Osteoblast (primary cell): ENCODE results near the gene THPO. TPM values are rescaled to one million over a fixed set of nuclear protein-coding genes. Genes with fewer than 3 reads are reported as not detected.

Experiments used
- DNase-seq: peaks from one replicate; pipeline ENCODE4 v3.0.0; 2011; ENCODE audit warnings: low spot score, mixed read lengths; ENCODE audit not compliant: insufficient read length; ENCODE audit errors: missing footprints
- H2AFZ ChIP-seq: 2 replicates; pipeline ENCODE4 v1.6.0; 2011; ENCODE audit warnings: mild to moderate bottlenecking, low read length
- H3K27ac ChIP-seq: 2 replicates; pipeline ENCODE4 v1.5.1; 2011; ENCODE audit warnings: mild to moderate bottlenecking, low read depth, low read length, moderate library complexity
- H3K27me3 ChIP-seq: 2 replicates; pipeline ENCODE4 v1.6.0; 2012; ENCODE audit warnings: mild to moderate bottlenecking, control low read depth, inconsistent platforms, low read length, moderate library complexity; ENCODE audit not compliant: insufficient read depth
- H3K36me3 ChIP-seq: 2 replicates; pipeline ENCODE4 v1.5.1; 2011; ENCODE audit warnings: mild to moderate bottlenecking, low read length, control low read depth, moderate library complexity; ENCODE audit not compliant: insufficient read depth
- H3K4me1 ChIP-seq: 2 replicates; pipeline ENCODE4 v1.5.1; 2011; ENCODE audit warnings: mild to moderate bottlenecking, low read length, control low read depth, moderate library complexity; ENCODE audit not compliant: insufficient read depth
- H3K4me2 ChIP-seq: 2 replicates; pipeline ENCODE4 v1.6.0; 2011; ENCODE audit warnings: mild to moderate bottlenecking, low read length; ENCODE audit not compliant: insufficient read depth
- H3K4me3 ChIP-seq: fragments of 200-600 bp; sonication (generic); 3 replicates; pipeline ENCODE4 v1.5.1; 2012; ENCODE audit warnings: mild to moderate bottlenecking, low read length, inconsistent platforms; ENCODE audit not compliant: insufficient read depth
- H3K79me2 ChIP-seq: 2 replicates; pipeline ENCODE4 v1.6.0; 2012; ENCODE audit warnings: mild to moderate bottlenecking, low read length, control low read depth, inconsistent platforms; ENCODE audit not compliant: insufficient read depth
- H3K9me3 ChIP-seq: 2 replicates; pipeline ENCODE4 v1.5.1; 2011; ENCODE audit warnings: low read depth, low read length, control low read depth
- H4K20me1 ChIP-seq: 2 replicates; pipeline ENCODE4 v1.6.0; 2012; ENCODE audit warnings: mild to moderate bottlenecking, low read length, control low read depth; ENCODE audit not compliant: insufficient read depth
- total RNA-seq: library from RNA; depleted of rRNA; stranded (reverse); fragments of >200 nt; gene quantifications from 2 replicates; pipeline ENCODE4 v1.2.3, GENCODE V29; 2012
- TF ChIP-seq, protein P1 (sequence below): IDR thresholded peaks from 2 replicates; pipeline ENCODE4 v1.5.1; 2011; ENCODE audit warnings: mild to moderate bottlenecking, low read depth, low read length, moderate library complexity; ENCODE audit errors: extremely low read depth

The THPO gene
- total RNA-seq, 1 donor: not detected

DNA sequence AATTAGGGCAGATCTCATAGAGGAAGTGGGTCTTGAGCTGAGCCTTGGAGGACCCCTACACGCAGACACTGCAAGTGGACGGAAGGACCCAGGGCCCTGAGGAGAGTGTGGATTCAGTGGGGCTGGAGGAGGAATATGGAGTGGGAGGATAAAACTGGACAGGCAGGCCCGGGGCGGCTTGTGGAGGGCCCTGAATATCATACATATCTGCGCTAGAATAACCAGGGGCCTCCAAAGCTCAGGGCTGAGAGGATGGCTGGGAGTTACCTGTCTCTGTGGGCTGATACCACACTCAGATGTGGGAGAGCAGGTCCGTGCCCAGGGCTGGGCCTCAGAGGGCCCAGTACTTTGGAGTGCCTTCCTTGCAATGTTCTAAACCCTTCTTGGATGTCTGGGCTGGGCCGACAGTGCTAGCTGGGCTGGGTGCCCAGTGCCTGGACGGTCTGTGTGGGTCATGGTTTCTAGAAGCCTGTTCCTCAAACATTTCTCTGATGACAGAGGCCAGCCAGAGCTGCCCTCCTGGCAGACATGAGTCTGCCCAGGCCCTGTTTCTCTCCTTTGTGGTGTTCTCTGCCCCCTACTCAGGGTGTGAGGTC, 31.4 kb upstream of the THPO start:
- H3K27me3 ChIP-seq: peaks cover 7% of the 10 kb centered on the region
- no peaks in the 10 kb centered on the region for H3K36me3 ChIP-seq
- no peak overlapping the region for H2AFZ ChIP-seq
- H3K9me3 ChIP-seq: peaks cover 4% of the 10 kb centered on the region
- DNase-seq: no peak
- H3K27ac ChIP-seq: no peak overlapping the region
- H3K4me2 ChIP-seq: no peak overlapping the region
- no peak overlapping the region for H3K4me3 ChIP-seq
- no peaks in the 10 kb centered on the region for H4K20me1 ChIP-seq
- TF ChIP-seq, protein P1, sequence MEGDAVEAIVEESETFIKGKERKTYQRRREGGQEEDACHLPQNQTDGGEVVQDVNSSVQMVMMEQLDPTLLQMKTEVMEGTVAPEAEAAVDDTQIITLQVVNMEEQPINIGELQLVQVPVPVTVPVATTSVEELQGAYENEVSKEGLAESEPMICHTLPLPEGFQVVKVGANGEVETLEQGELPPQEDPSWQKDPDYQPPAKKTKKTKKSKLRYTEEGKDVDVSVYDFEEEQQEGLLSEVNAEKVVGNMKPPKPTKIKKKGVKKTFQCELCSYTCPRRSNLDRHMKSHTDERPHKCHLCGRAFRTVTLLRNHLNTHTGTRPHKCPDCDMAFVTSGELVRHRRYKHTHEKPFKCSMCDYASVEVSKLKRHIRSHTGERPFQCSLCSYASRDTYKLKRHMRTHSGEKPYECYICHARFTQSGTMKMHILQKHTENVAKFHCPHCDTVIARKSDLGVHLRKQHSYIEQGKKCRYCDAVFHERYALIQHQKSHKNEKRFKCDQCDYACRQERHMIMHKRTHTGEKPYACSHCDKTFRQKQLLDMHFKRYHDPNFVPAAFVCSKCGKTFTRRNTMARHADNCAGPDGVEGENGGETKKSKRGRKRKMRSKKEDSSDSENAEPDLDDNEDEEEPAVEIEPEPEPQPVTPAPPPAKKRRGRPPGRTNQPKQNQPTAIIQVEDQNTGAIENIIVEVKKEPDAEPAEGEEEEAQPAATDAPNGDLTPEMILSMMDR: no peak
- no peaks in the 10 kb centered on the region for H3K79me2 ChIP-seq
- no peaks in the 10 kb centered on the region for H3K4me1 ChIP-seq

DNA sequence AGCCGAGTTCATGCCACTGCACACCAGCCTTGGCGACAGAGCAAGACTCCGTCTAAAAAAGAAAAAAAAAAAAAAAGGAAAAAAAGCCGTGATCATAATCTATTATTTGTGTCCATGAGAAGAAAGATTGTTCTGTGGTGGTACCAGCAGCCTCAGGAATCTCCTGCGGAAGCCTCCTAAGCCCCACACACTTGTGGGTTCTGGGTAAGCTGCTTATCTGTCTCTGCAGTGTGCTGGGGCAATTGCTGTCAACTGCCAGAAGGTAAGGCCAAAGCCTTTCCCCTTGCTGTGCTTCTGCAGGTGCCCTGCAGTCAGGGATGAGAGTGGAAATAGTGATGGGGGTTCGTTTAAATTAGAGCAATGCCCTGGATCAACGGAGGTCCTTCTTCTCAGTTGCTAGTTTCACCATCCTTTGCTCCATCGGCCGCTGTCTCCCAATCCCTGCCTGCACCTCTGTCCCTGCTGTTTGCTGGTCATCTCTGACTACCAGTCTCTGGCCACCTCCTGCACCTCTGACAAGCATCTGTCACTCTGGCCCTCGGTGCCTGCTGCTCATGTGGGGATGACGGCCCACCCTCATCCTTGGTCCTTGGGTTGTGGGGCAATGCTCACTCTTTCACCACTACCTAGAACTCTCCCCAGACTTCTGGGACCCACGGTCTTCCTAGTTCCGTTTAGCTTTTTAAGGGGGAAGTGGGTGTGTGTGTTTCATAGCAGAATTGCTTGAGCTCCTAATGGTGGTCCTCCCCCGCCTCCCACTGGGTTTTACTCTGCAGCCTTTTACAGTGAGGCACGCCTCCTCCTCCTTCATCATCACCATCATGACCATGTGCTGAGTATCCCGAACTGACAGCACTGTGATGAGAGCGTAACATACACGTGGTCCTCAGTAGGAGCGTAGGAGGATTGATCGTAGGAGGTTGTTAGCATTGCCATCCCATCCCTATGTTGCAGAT, 27.3 kb upstream of the THPO start:
- no peak overlapping the region for H3K4me2 ChIP-seq
- H3K27ac ChIP-seq: no peak overlapping the region
- no peaks in the 10 kb centered on the region for H3K36me3 ChIP-seq
- no peaks in the 10 kb centered on the region for H3K4me1 ChIP-seq
- no peaks in the 10 kb centered on the region for H4K20me1 ChIP-seq
- no peaks in the 10 kb centered on the region for H3K79me2 ChIP-seq
- DNase-seq: peak; percentile 55
- no peaks in the 10 kb centered on the region for H3K9me3 ChIP-seq
- no peak overlapping the region for H2AFZ ChIP-seq
- TF ChIP-seq, protein P1: no peak
- H3K27me3 ChIP-seq: peaks cover 10% of the 10 kb centered on the region
- H3K4me3 ChIP-seq: no peak overlapping the region

DNA sequence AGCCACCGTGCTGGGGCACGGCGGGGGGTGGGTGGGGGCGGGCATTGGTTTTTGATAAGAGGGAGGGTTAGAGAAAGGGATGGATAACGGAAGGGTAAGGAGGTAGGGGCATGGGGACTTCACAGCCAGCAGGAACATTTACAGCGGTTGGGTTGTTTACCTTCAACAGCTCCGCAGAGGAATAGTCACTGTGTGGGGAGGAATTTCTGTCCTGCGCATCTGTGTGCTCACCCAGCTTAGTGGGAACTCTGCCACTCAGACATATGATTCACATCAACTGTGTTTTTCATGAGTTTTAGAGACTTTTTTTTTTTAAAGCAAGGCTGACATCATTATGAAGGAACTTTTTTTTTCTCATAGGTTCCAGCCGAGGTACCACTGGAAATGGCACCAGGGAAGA, 21.4 kb upstream of the THPO start:
- Histone ChIP-seq H3K4me1 (no peaks in the 10 kb centered on the region), H3K4me2 (peak overlapping the region; percentile 50), H2AFZ (no peak overlapping the region), H3K9me3 (no peaks in the 10 kb centered on the region), H3K4me3 (no peak overlapping the region), H3K79me2 (no peaks in the 10 kb centered on the region), H3K36me3 (no peaks in the 10 kb centered on the region), H3K27ac (no peak overlapping the region), H3K27me3 (peaks cover 16% of the 10 kb centered on the region), H4K20me1 (no peaks in the 10 kb centered on the region)
- TF ChIP-seq, protein P1: no peak
- DNase-seq: peak; percentile 96

DNA sequence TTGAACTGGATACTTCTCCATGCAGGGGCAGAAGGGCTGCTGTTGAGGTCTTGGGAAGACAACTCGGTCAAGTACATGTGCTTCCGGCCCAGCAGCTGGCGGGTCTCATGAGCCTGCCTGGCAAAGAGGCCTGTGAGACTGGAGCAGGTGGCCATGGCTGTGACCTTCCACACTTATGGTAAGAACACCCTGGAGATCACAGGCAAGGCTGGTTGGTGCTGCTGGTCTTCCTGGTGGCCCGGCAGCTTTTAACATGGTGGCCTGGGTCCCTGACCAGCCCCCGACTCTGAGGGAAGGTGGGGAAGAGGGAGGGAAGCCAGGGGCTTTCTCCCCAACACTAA, 17.3 kb upstream of the THPO start:
- Histone ChIP-seq H4K20me1 (no peaks in the 10 kb centered on the region), H3K27me3 (peaks cover 24% of the 10 kb centered on the region), H3K9me3 (no peaks in the 10 kb centered on the region), H3K4me1 (no peaks in the 10 kb centered on the region), H3K79me2 (no peaks in the 10 kb centered on the region), H3K36me3 (no peaks in the 10 kb centered on the region), H3K4me3 (no peak overlapping the region), H3K4me2 (no peak overlapping the region), H3K27ac (no peak overlapping the region), H2AFZ (no peak overlapping the region)
- TF ChIP-seq, protein P1: no peak
- peak; percentile 29 for DNase-seq
